ENCODE results near the gene COL25A1.
"Not testable (repeated sequence)": the region's sequence is repeated elsewhere in the genome, so short reads cannot be mapped to it uniquely, and the experiment has no call there.

Gene COL25A1

DNA sequence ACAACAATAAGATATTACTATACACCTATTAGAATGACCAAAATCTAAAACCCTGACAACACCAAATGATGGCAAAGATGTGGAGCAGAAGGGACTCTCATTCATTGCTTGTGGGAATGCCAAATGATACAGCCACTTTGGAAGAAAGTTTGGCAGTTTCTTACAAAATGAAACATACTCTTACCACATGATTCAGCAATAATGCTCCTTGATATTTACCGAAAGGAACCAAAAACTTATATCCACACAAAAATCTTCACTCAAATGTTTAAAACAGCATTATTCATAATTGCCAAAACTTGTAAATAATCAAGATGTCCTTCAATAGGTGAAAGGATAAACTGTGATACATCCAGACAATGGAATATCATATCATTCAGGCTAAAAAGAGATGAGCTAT is 180.9 kb downstream of the COL25A1 start:
- no peak for DNase-seq

DNA sequence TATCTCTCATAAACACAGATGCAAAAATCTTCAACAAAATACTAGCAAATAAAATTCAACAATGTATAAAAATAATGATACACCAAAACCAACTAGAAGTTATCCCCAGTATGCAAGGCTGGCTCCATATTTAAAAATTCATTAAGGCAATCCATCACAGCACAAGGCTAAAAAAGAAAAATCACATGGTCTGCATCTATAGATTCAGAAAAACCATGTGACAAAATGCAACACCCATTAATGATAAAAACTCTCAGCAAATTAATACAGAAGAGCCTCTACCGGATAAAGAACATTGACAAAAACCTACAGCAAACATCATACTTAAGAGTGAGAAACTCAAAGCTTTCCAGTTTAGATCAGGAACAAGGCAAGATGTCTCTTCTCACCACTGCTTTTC is 182.6 kb downstream of the COL25A1 start:
- no peak for DNase-seq

DNA sequence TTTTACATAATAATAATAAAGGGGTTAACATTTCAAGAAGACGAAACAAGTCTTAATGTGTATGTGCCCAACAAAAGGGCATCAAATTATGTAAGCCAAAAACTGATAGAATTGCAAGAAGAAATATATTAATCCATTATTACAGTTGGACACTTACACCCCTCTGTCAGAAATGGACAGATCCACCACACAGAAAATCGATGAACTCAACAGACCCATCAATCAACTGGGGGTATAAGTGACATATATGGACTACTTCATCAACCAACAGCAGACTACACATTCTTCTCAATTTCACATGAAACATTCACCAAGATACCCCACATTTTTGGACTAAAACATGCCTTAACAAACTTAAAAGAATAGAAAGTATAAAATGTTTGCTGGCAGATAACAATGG is 183.8 kb downstream of the COL25A1 start:
- no peak for DNase-seq

DNA sequence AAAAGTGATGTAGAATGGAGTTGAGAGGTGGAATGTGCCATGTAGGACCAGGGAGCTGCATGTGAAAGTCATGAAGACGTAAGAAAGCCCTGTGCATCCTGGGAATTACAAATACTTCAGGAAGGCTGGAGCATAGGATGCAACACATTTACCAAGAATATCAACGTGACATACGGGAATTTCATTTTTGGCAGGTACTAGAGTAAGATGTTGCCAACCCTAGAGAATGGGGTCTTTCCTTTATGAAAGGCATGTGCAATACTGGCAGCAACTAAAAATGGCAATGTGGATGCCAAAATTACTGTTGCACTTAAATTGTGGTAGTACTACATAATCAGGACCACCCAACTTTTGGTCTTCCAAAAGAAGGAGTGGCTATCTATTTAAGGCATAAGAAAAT is 188.0 kb downstream of the COL25A1 start:
- no peak for DNase-seq

DNA sequence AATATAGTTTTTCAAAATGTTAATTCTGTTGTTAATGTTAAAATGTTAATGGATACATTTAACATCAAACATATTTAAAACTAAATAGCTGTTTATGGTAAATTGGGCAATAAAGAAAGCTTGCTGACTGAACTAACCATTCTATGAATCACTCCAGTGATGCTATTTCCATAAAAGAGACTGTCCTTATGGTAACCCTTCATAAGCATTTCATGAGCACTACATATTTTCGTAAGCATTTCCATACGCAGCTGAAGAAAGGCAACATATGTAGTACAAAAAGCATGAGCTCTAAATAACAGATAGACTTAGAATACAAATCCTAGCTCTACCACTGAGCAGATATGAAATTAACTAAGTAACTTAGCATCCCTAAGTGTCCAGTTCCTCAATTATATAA is 188.9 kb downstream of the COL25A1 start:
- no peak for DNase-seq

DNA sequence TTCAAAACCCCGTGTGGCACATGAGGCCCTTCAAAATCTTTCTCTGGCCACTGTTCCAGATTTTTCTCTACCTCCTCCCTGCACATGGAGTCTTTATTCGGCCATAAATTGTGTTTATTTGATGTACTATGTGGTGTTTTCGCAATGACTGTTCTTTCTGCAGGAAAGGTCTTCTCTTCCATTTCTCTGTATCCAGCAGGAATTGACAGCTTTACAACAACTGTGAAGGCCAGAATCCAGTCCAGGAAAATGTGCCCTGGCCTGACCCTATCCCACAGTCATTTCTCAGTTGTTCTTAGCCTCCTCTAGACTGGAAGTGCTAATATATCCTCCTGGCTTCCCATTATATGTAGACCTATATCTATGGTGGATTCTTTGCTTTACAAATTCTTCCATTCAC is 191.4 kb downstream of the COL25A1 start:
- no peak for DNase-seq

DNA sequence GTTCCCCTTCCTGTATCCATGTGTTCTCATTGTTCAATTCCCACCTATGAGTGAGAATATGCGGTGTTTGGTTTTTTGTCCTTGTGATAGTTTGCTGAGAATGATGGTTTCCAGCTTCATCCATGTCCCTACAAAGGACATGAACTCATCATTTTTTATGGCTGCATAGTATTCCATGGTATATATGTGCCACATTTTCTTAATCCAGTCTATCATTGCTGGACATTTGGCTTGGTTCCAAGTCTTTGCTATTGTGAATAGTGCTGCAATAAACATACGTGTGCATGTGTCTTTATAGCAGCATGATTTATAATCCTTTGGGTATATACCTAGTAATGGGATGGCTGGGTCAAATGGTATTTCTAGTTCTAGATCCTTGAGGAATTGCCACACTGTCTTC is 194.2 kb downstream of the COL25A1 start:
- not testable (repeated sequence) for DNase-seq

DNA sequence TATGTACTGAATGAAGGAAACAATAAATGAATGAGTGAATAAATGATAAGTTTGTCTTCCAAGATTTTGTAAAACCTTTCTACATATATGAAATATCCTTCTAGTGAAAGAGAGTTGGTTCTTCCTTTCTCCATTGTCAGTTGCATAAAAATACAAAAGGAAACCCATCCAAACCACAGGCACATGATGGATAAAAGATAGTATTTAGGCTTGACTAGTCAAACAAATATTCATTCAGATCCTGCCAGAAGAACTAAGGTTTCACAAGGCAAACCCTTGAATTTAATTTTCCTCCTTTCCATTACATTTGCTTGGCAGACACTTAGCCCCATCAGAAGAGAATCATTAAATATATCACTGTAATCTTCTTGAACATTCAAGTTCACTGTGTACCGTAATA is 208.4 kb downstream of the COL25A1 start:
- no peak for DNase-seq

DNA sequence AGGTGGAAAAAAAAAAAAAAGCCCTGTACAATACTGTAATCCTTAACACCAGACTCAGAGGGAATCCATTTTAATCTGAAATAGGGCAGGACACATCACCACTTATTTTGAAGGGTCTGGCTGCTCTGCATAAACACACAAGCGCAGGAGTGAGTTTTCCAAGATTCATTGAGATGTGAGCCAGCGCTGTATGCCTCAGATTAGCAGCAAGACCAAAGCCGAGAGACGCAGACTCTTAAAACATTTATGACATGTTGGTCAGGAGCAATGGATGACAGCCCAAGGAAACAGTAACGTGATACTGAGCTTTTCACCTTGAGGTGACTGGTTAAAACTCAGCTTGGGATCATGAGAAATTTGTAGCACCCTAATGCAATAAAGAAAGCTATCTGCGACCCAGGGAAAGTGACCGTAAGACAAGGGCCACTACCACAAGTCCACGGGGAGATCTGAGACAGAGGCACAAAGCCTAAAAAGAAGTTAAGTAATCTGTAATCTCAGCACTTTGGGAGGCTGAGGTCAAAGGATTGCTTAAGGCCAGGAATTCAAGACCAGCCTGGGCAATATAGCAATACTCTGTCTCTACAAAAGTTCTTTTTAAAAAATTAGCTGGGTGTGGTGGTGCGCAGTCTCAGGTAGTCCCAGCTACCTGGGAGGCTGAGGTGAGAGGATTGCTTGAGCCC is 210.6 kb downstream of the COL25A1 start:
- no peak for DNase-seq

DNA sequence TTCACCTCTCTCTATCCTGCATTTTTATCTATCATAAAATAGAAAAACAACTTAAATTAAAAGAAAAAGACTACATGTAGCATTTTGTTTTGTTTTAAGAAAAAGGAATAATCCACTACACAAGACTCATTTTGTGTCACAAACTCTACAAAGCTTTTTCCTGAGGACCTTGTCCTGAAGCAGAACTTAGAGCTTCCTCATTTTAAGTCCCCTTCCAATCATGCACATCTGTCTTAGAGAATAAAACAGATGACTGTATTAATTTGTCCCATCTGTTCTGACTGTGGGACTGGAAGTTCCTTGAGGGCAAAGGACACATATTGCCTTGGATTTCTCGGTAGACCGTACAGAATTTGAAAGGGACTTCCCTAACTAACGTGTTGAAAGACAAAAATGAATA is 218.5 kb downstream of the COL25A1 start:
- DNase-seq = no peak

DNA sequence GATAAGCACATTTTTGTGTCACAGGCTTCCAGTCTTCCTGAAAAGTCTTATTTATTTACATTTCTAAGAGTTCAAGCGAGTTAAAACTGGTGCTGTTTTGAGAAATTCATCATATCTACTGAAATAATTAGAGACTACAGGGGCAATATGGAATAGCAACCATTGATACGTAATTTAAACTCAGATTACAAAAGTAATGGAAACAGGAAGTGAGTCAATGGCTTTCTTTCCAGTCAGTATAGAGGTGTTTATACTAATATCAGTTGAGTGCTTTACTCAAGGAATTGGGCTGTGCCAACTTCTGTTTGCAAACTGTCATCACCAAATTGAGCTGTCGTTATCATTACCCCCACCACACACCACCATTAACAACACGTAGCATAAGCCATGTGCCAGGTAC is 222.7 kb downstream of the COL25A1 start:
- DNase-seq = no peak

DNA sequence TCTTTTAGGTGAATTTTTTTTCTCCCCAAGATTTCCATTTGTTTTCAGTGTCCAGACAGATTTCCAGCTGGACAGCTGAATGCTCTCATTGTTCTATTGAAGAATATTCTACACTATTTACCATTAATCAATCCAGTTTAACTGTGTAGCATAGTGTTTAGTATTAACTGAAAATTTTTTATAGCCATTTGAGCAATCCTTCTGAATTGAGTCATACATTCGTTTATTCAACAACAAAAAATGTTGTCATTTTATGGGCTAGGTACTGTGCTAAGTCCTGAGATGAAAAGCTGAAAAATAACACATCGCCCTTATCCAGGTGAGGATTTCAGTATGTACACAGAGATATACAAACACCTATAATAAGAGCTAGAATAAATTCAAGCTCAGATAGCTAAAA is 223.3 kb downstream of the COL25A1 start:
- DNase-seq = no peak

DNA sequence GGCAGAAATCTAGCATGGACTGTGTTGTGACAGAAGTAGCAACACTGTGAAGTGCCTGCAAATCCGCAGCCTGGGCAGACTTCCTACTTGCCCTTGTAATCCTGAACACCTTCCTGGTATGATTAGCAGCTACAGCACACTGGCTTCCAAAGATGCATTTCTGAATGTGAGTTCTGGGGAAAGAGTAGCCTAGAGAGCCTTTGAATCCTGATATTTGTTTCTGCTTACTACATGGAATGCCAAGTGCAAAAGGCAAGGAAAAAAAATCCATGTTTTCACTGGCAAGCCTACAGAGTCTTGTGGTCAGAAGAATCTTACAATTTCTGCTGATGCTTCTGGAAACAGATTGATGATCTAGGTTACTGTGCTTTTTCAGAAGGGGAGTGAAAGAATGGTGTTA is 223.7 kb downstream of the COL25A1 start:
- DNase-seq = no peak

DNA sequence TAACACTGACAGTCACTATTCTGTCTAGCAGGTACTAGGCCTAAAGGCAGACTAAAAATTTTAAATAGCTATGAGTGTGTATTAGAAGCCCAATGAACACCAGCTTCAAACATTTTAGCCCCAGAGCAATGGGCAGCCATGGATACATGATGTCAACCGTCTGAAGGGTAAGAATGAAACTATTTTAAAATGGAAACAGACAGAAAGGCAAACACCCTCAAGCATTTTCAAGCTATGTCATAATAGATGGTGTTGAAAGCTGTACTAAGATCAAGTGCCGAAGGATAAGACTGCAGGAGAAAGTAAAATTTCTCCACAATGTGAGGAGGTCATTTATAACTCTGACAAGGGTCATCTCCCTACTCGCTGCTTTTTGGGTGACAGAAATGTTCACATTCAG is 225.0 kb downstream of the COL25A1 start:
- DNase-seq = no peak

DNA sequence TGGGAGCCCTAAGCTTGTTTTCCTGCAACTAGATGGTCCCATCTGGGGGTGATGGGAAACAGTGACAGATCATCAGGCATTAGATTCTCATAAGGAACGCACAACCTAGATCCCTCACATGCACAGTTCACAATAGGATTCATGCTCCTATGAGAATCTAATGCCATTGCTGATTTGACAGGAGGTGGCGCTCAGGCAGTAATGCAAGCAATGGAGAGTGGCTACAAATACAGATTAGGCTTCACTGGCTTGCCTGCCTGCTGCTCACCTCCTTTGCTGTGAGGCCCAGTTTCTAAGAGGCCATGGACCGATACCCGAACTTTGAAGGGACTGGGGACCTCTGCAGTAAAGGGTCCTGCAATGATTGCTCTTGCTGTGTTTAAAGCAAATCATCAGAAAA is 225.7 kb downstream of the COL25A1 start:
- DNase-seq = not testable (repeated sequence)

DNA sequence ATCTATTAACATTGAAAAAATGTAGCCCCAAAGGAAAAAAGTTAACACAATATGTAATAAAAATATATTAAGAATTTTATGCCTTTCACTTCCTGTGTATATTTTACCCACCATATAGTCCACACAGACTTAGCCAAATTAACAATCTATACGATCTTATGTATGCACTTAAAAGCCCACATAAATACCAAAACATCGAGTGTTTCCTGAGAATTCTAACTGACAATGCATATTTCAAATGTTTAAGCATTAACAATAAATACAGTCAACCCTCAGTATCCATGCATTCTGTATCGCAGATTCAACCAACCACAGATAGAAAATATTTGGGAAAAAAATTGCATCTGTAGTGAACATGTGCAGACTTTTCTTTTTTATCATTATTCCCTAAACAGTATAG is 226.8 kb downstream of the COL25A1 start:
- DNase-seq = no peak

DNA sequence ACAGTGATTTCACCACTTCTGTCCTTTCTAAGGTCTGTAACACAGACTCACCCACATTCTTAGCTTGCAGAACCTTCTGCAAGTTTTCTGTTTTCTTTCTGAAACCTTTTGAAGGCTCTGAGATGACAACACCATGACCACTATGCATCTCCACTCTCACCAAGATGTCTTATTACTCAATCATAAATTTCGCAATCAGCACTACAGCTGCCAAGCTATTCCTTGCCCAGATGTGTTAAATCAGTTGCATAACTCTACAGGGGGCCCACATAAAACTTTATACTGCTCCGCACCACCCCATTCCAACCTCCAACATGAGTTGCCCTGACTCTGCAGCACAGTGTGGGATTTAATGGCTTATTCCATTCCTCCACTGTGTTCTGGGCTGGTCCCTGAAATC is 229.9 kb downstream of the COL25A1 start:
- no peak for DNase-seq

DNA sequence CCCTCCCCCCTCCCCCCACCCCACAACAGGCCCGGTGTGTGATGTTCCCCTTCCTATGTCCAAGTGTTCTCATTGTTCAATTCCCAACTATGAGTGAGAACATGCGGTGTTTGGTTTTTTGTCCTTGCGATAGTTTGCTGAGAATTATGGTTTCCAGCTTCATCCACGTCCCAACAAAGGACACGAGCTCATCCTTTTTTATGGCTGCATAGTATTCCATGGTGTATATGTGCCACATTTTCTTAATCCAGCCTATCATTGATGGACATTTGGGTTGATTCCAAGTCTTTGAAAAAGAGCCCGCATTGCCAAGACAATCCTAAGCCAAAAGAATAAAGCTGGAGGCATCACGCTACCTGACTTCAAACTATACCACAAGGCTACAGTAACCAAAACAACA is 231.8 kb downstream of the COL25A1 start:
- not testable (repeated sequence) for DNase-seq

DNA sequence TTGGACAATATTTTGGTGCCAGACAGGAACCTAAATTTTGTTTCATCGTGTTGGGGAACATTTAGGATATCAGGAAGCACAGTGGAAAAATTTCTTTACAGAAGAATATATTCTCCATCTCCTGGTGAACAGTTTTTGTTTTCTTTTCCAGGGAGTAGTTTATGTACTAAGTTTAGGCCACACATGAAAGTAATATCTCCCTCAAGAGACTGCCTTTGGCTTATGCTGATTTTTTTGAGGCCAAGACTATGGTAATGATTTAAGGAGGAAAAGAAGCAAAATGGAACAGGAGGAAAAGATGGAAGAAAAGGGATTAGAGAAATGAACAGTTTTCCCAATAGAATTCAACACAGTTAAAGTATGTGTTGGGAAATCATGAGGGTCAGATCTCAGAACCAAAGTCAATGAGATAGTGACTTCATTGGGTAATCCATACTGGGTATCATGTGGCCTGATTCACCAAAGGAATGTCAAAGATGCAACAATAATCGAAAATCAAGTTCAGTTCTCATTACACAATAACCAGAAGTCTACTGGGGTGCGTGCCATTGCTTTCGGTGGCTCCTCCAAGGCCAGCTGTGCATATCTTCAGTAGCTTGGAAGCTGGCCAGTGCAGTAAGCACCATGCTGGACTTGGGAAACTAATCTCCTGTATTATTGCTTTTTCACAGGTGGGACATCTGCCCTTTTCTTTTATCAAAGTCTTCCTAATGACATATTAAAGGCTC is 234.8 kb downstream of the COL25A1 start:
- no peak for DNase-seq

DNA sequence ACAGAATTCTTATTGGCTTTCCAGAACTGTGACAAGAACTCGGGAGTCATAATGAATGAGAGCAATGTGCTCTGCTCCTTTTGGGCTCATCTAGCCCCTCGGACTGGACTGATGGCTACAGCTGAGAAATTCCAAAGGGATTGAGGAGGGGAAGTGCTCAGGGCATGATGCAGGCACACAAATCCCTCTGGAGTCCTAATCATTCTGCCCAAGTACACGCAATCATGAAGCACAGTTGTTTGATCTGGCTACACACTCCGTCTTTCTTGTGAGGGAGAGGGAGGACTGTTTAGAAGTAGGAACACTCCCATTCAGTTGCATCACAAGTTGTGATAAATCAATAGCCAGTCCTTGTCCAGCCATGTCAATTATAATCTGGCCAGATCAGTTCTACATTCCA is 237.5 kb downstream of the COL25A1 start:
- DNase-seq = no peak

DNA sequence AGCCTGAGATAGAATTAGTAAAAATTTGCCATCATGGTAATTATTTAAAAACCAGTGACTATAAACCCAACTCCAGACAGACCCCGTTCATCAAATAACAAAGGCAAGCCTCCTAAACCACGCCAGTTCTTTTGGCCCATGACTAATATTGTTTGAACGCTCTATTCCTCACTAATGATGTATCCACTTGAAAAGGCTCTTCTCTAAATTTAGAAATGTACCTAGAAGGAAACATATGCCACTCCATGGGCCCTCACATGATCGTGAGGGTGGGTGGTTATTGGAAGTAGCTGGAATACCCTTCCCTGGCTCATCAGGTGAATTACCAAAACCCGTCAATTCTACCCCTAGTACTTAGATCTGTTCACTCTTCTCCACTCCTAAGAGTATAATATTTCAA is 249.2 kb downstream of the COL25A1 start:
- no peak for DNase-seq

DNA sequence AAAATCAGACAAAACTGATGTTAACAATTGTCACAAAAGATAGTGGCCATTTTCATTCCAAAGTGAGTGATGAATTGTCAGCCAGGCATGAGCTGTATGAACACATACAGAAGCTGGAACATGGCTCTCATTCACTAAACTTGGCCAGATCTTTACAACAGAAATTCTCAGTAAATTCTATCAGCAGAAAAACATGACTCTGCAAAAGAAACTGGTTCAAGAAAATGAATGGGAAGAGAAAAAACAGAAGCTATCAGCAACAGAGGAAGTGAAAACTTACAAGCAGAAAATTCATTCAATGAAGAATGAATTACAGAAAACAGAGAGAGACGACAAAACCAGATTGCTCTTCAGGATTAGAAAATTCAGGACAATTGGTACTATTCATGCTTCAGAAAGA is 249.6 kb downstream of the COL25A1 start:
- DNase-seq = no peak

DNA sequence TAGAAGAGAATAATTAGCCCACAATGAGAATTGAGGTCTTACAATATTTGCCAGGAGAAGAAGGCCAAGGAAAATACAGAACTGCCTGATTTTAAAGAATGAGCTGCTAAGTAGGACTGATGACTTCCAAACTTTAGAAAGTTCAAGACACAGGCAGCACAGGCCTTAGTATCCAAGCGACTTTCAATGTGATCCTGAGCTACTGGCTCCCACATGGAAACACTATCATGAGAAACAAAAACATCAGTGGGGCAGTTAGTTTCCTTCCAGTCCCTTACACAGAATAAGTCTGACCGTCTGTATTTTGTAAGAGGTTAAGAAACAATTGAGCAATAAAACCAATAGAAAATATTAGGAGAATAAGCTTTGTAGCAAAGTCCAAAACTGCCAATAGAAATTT is 251.4 kb downstream of the COL25A1 start:
- DNase-seq = no peak

DNA sequence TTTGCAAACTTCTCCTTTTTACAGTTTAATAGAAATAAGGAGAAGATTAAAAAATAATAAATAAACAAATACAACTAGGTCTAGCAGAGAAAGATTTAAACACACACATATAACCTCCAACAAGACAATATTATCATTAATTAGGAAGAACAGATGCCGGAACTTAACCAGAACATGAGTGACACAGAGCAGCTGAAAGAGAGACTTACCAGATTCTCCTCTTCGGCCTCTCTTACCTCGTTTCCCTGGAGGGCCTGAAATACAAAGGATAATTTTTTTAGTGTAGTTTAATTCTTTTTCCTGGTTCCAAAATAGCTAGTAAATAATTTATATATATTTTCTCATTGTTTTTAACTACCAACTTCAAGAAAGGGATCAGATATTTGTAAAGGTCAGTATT is 252.5 kb downstream of the COL25A1 start:
- DNase-seq = no peak

All from CD4-positive, alpha-beta T cell treated with Interleukin-1 beta for 1 hour (primary cell).